CD4-positive, alpha-beta T cell (primary cell): ENCODE data around the gene DIAPH1. TPM values are rescaled to one million over a fixed set of nuclear protein-coding genes. Genes with fewer than 3 reads are reported as not detected.
"Not testable (repeated sequence)": the region's sequence is repeated elsewhere in the genome, so short reads cannot be mapped to it uniquely, and the experiment has no call there.

Source experiments
- ATAC-seq: fragments of 200-7000 bp; cut with Tn5 transposase; one replicate; pipeline ENCODE4 v1.10.0; 2022; ENCODE audit warnings: mild to moderate bottlenecking; ENCODE audit not compliant: poor library complexity
- CTCF ChIA-PET: fragments of 350-600 bp; sonication (Branson Sonifier 250); formaldehyde crosslinking; loops from one replicate; lab custom pipeline; 2021; ENCODE audit warnings: antibody characterized with exemption, inconsistent platforms; lab: Charles Lee
- POLR2A ChIA-PET: fragments of 350-600 bp; sonication (Branson Sonifier 250); formaldehyde crosslinking; loops from one replicate; lab custom pipeline; 2021; ENCODE audit warnings: antibody characterized with exemption, inconsistent platforms; lab: Charles Lee
- DNase-seq, 14 experiments: peaks; one replicate each; pipeline ENCODE4 v3.0.0-alpha.2; 2013 to 2020; ENCODE audit warnings: mixed read lengths in 2 of 14
- H3K27ac ChIP-seq, 2 donors: one replicate each; pipeline versions ENCODE4 v1.5.1 to v1.7.0; 2013; ENCODE audit warnings: low read length in 2 of 2, low read depth in 1 of 2, mild to moderate bottlenecking in 1 of 2
- H3K27me3 ChIP-seq, 2 experiments: 1 replicate in 1 of 2; 2 replicates in 1 of 2; pipeline versions ENCODE4 v1.6.1 to v1.7.0; 2013; ENCODE audit warnings: low read length in 2 of 2, control low read depth in 1 of 2, mild to moderate bottlenecking in 1 of 2, moderate library complexity in 1 of 2; ENCODE audit not compliant: insufficient read depth in 2 of 2, control insufficient read depth in 1 of 2
- H3K36me3 ChIP-seq: one replicate; pipeline ENCODE4 v1.6.1; 2013; ENCODE audit warnings: low read length, control low read depth; ENCODE audit not compliant: insufficient read depth
- H3K4me1 ChIP-seq: one replicate; pipeline ENCODE4 v1.6.1; 2013; ENCODE audit warnings: low read length, control low read depth; ENCODE audit not compliant: insufficient read depth
- H3K4me3 ChIP-seq: one replicate; pipeline ENCODE4 v1.5.1; 2013; ENCODE audit warnings: mild to moderate bottlenecking, low read length, moderate library complexity
- H3K9me3 ChIP-seq, 2 experiments: 1 replicate in 1 of 2; 2 replicates in 1 of 2; pipeline versions ENCODE4 v1.6.1 to v1.7.0; 2013; ENCODE audit warnings: low read length in 2 of 2, mild to moderate bottlenecking in 2 of 2, control low read depth in 1 of 2, moderate library complexity in 1 of 2; ENCODE audit not compliant: control insufficient read depth in 1 of 2, insufficient read depth in 1 of 2
- H3K27ac Mint-ChIP-seq: one replicate; pipeline ENCODE4 v1.8.0; 2020; ENCODE audit warnings: mixed read lengths
- H3K27me3 Mint-ChIP-seq: one replicate; pipeline ENCODE4 v1.8.0; 2021; ENCODE audit warnings: mixed read lengths
- H3K36me3 Mint-ChIP-seq: one replicate; pipeline ENCODE4 v1.8.0; 2021; ENCODE audit warnings: low read depth, mixed read lengths
- H3K4me1 Mint-ChIP-seq: one replicate; pipeline ENCODE4 v1.8.0; 2021; ENCODE audit warnings: low read depth, mixed read lengths
- H3K4me3 Mint-ChIP-seq: one replicate; pipeline ENCODE4 v1.8.0; 2020; ENCODE audit warnings: mild to moderate bottlenecking, mixed read lengths
- H3K9me3 Mint-ChIP-seq: one replicate; pipeline ENCODE4 v1.8.0; 2020; ENCODE audit warnings: mixed read lengths
- CTCF ChIP-seq: fragments of 200-600 bp; IDR thresholded peaks from one replicate; pipeline ENCODE4 v1.8.0; 2022; ENCODE audit warnings: antibody characterized with exemption, mild to moderate bottlenecking
- intact Hi-C, 2 experiments: fragments of 100-400 bp; cut with DNase I in 1 of 2; cut with micrococcal nuclease in 1 of 2; formaldehyde crosslinking; loops; one replicate each; pipeline versions ENCODE4 v1.15.1 to v1.9.0; 2023 to 2025; cut with DNase I, micrococcal nuclease
- total RNA-seq, 174 experiments: library from RNA in 2 of 174; stranded (reverse) in 2 of 174; gene quantifications; one replicate each; pipeline ENCODE4 v1.2.3 and lab custom pipeline; 2021 to 2026

DIAPH1 gene
- total RNA-seq, 2 experiments from 2014 or later: 159 to 161 TPM

GRCh38 chr5:141611289-141611688 lies 7.5 kb downstream of the DIAPH1 start:
- peaks cover 86% of the 10 kb centered on the region for H3K4me1 Mint-ChIP-seq
- TF ChIP-seq CTCF: no peak
- H3K4me3 Mint-ChIP-seq: peak overlapping the region; percentile 42
- DNase-seq (no peak), ATAC-seq (no peak)
- peaks cover 17% of the 10 kb centered on the region for H3K36me3 ChIP-seq
- intact Hi-C loops: no loop called here
- H3K27me3 ChIP-seq: no peaks in the 10 kb centered on the region
- CTCF ChIA-PET: no interaction called here
- H3K27ac ChIP-seq: no peak overlapping the region
- POLR2A ChIA-PET: no interaction called here
- H3K4me3 ChIP-seq: no peak overlapping the region
- H3K9me3 ChIP-seq: no peaks in the 10 kb centered on the region
- peak overlapping the region; percentile 91 for H3K27ac Mint-ChIP-seq
- no peaks in the 10 kb centered on the region for H3K9me3 Mint-ChIP-seq
- no peaks in the 10 kb centered on the region for H3K27me3 Mint-ChIP-seq
- H3K4me1 ChIP-seq: peaks cover 57% of the 10 kb centered on the region
- H3K36me3 Mint-ChIP-seq: peaks cover 37% of the 10 kb centered on the region

- DNase-seq, intact Hi-C loops, H3K9me3 ChIP-seq, H3K27me3 Mint-ChIP-seq, H3K9me3 Mint-ChIP-seq, ATAC-seq, H3K4me3 ChIP-seq, H3K27me3 ChIP-seq: not testable (repeated sequence)
- Mint-ChIP-seq H3K36me3 (peaks cover 29% of the 10 kb centered on the region), H3K4me1 (peaks cover 88% of the 10 kb centered on the region), H3K27ac (peak overlapping the region; percentile 91), H3K4me3 (peak overlapping the region; percentile 75)
- ChIA-PET POLR2A (interaction anchor here (7.5 kb wide), 1 partner anchor 8 kb away, joined by 153 read pairs; the partner anchor contains the start of gene DIAPH1), CTCF (interaction anchor here (1.1 to 1.5 kb wide), 3 partner anchors 9 to 18 kb away, joined by 3 to 8 read pairs (median 6); partner anchors contain the start of gene DIAPH1)
- Histone ChIP-seq H3K27ac (peak overlapping the region in 1 of 2 donors; percentile 30), H3K4me1 (peaks cover 59% of the 10 kb centered on the region), H3K36me3 (peaks cover 17% of the 10 kb centered on the region)
These were observed 8.9 kb downstream of the DIAPH1 start for GRCh38 chr5:141609921-141610320.

GRCh38 chr5:141609044-141609443 lies 9.8 kb downstream of the DIAPH1 start:
- Mint-ChIP-seq H3K9me3 (no peaks in the 10 kb centered on the region), H3K27me3 (no peaks in the 10 kb centered on the region), H3K27ac (peak overlapping the region; percentile 91), H3K4me1 (peaks cover 88% of the 10 kb centered on the region), H3K36me3 (peaks cover 29% of the 10 kb centered on the region), H3K4me3 (peak overlapping the region; percentile 73)
- H3K36me3 ChIP-seq: peaks cover 17% of the 10 kb centered on the region
- intact Hi-C loops: no loop called here
- no peak for TF ChIP-seq CTCF
- no peaks in the 10 kb centered on the region for H3K27me3 ChIP-seq
- no peak overlapping the region for H3K4me3 ChIP-seq
- CTCF ChIA-PET: interaction anchor here (1.1 to 4.3 kb wide), 5 partner anchors 9 to 30 kb away, joined by 3 to 53 read pairs (median 6); partner anchors contain the start of gene DIAPH1
- peak overlapping the region; percentile 75 to 84 for H3K27ac ChIP-seq
- POLR2A ChIA-PET: interaction anchor here (1.2 to 7.5 kb wide), 4 partner anchors 9 to 17 kb away, joined by 3 to 153 read pairs (median 10); partner anchors contain the start of gene DIAPH1
- ATAC-seq: no peak
- DNase-seq: no peak
- peaks cover 57% of the 10 kb centered on the region for H3K4me1 ChIP-seq
- H3K9me3 ChIP-seq: no peaks in the 10 kb centered on the region
